ENCODE data around the gene SLC7A14. TPM values are rescaled to one million over a fixed set of nuclear protein-coding genes. Genes with fewer than 3 reads are reported as not detected.

The SLC7A14 gene
- total RNA-seq, 1 experiment from 2014 or later: not detected

DNA sequence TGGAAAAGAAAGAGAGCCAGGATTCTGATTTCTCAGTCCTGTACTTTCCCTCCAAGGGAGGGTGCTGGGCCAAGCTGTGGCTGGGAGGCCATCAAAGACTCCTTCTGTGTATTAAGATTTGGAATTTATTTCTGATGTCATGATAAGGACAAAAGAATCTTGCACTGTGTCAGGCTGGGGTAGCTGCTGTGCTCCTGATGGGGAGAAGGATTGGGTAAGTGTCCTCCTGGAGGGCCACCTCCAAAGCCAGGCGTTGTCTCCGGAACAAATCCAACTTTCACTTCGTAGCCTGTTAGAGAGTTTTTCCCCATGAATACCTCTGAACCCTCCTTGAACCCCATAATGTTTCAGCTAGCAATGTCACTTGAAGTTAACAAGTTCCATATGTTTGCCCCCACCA, 137.3 kb downstream of the SLC7A14 start:
- H3F3A ChIP-seq (ENCODE audit: low read length, unreplicated experiment): no peaks in the 10 kb centered on the region
- intact Hi-C loops (cut with micrococcal nuclease): no loop called here
- H3K9me3 ChIP-seq (ENCODE audit: low read length): no peaks in the 10 kb centered on the region
- H3K36me3 ChIP-seq (ENCODE audit: low read depth, low read length): no peaks in the 10 kb centered on the region
- H3K4me1 ChIP-seq (ENCODE audit: insufficient read depth, low read length): no peaks in the 10 kb centered on the region
- TF ChIP-seq EZH2 (IDR thresholded peaks at IDR 0.05; ENCODE audit: low read length, unreplicated experiment) (no peak), EZH2phosphoT487 (IDR thresholded peaks at IDR 0.05; ENCODE audit: borderline replicate concordance, low read length) (no peak)
- TF ChIP-seq, protein P1, sequence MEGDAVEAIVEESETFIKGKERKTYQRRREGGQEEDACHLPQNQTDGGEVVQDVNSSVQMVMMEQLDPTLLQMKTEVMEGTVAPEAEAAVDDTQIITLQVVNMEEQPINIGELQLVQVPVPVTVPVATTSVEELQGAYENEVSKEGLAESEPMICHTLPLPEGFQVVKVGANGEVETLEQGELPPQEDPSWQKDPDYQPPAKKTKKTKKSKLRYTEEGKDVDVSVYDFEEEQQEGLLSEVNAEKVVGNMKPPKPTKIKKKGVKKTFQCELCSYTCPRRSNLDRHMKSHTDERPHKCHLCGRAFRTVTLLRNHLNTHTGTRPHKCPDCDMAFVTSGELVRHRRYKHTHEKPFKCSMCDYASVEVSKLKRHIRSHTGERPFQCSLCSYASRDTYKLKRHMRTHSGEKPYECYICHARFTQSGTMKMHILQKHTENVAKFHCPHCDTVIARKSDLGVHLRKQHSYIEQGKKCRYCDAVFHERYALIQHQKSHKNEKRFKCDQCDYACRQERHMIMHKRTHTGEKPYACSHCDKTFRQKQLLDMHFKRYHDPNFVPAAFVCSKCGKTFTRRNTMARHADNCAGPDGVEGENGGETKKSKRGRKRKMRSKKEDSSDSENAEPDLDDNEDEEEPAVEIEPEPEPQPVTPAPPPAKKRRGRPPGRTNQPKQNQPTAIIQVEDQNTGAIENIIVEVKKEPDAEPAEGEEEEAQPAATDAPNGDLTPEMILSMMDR (conservative IDR thresholded peaks at IDR 0.05; ENCODE audit: low read depth, low read length): no peak
- no peak for ATAC-seq
- CTCF ChIA-PET: no interaction called here
- no peaks in the 10 kb centered on the region for H3K27me3 ChIP-seq (ENCODE audit: low read length)
- no peak overlapping the region for H3K27ac ChIP-seq (ENCODE audit: low read length)
- no peaks in the 10 kb centered on the region for H4K20me1 ChIP-seq (ENCODE audit: low read length)
- no peak for DNase-seq
- H2AFZ ChIP-seq (ENCODE audit: low read length): no peak overlapping the region
- BruUV-seq (replicated peaks): no TSS peak
- H3K4me2 ChIP-seq (ENCODE audit: low read length): no peak overlapping the region
- no peaks in the 10 kb centered on the region for H3K79me2 ChIP-seq (ENCODE audit: low read length)
- H3K9ac ChIP-seq (ENCODE audit: low read length): no peak overlapping the region
- no peaks in the 10 kb centered on the region for H3K9me2 ChIP-seq (replicated peaks; ENCODE audit: low read length)
- no peak overlapping the region for H3K4me3 ChIP-seq (ENCODE audit: low read length)
- POLR2A ChIA-PET (ENCODE audit: unreplicated experiment): no interaction called here

DNA sequence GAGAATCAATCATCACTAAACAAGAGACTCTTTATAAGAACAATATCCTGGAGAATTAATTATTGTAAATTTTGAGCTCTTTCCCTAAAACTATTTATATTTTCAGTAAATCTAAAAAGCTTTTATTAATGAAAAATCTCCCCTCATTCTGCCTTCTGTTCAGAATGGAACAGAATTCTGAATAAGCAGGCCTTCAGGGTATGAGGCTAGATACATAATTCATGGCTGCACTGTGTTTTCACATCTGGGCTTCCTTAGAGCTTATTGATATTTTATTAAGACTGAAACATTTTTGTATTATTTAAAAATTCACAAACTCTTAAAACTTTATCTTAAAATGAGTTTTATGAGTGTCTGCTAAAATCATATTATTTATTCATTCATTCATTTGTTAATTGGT, 142.4 kb downstream of the SLC7A14 start:
- ATAC-seq: no peak
- no peak overlapping the region for H3K9ac ChIP-seq (ENCODE audit: low read length)
- H4K20me1 ChIP-seq (ENCODE audit: low read length): no peaks in the 10 kb centered on the region
- H3F3A ChIP-seq (ENCODE audit: low read length, unreplicated experiment): no peaks in the 10 kb centered on the region
- BruUV-seq (replicated peaks): no TSS peak
- TF ChIP-seq EZH2phosphoT487 (IDR thresholded peaks at IDR 0.05; ENCODE audit: borderline replicate concordance, low read length) (no peak), EZH2 (IDR thresholded peaks at IDR 0.05; ENCODE audit: low read length, unreplicated experiment) (no peak)
- TF ChIP-seq, protein P1 (conservative IDR thresholded peaks at IDR 0.05; ENCODE audit: low read depth, low read length): no peak
- H3K36me3 ChIP-seq (ENCODE audit: low read depth, low read length): no peaks in the 10 kb centered on the region
- peaks cover 7% of the 10 kb centered on the region; the same call in 1 of the 2 replicates for H3K4me1 ChIP-seq (ENCODE audit: insufficient read depth, low read length)
- H3K27me3 ChIP-seq (ENCODE audit: low read length): no peaks in the 10 kb centered on the region
- H3K9me2 ChIP-seq (replicated peaks; ENCODE audit: low read length): no peaks in the 10 kb centered on the region
- H3K4me2 ChIP-seq (ENCODE audit: low read length): no peak overlapping the region
- H2AFZ ChIP-seq (ENCODE audit: low read length): no peak overlapping the region
- no peaks in the 10 kb centered on the region for H3K9me3 ChIP-seq (ENCODE audit: low read length)
- DNase-seq: no peak
- intact Hi-C loops (cut with micrococcal nuclease): no loop called here
- CTCF ChIA-PET: no interaction called here
- H3K79me2 ChIP-seq (ENCODE audit: low read length): no peaks in the 10 kb centered on the region
- H3K4me3 ChIP-seq (ENCODE audit: low read length): no peak overlapping the region
- H3K27ac ChIP-seq (ENCODE audit: low read length): no peak overlapping the region
- POLR2A ChIA-PET (ENCODE audit: unreplicated experiment): no interaction called here

DNA sequence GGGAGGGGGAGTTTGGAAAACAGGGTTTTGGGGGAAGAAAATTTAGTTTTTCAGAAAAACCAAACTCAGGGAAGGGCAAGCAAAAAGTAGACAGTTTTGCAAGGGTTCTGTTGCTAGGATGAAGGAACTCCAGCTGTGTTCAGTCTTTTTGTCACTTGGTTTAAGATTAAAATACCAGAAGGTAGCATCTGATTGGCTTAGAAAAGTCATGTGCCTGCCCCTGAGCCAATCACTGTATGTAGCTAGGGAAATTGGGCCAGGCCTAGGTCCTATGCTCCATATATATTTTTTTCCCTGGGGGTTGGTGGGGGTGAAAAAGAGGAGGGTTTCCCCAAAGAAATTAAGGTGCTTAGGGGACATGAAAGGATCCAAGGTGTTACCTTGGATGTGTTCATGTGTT, 142.9 kb downstream of the SLC7A14 start:
- ATAC-seq (no peak), DNase-seq (no peak)
- no peaks in the 10 kb centered on the region for H3K79me2 ChIP-seq (ENCODE audit: low read length)
- no peaks in the 10 kb centered on the region for H3K27me3 ChIP-seq (ENCODE audit: low read length)
- no peaks in the 10 kb centered on the region for H3K36me3 ChIP-seq (ENCODE audit: low read depth, low read length)
- H3K27ac ChIP-seq (ENCODE audit: low read length): no peak overlapping the region
- intact Hi-C loops (cut with micrococcal nuclease): no loop called here
- TF ChIP-seq EZH2phosphoT487 (IDR thresholded peaks at IDR 0.05; ENCODE audit: borderline replicate concordance, low read length): no peak
- TF ChIP-seq, protein P1 (conservative IDR thresholded peaks at IDR 0.05; ENCODE audit: low read depth, low read length): no peak
- TF ChIP-seq EZH2 (IDR thresholded peaks at IDR 0.05; ENCODE audit: low read length, unreplicated experiment): no peak
- no peak overlapping the region for H3K9ac ChIP-seq (ENCODE audit: low read length)
- H3K4me1 ChIP-seq (ENCODE audit: insufficient read depth, low read length): peaks cover 7% of the 10 kb centered on the region; the same call in 1 of the 2 replicates
- no peak overlapping the region for H2AFZ ChIP-seq (ENCODE audit: low read length)
- H3F3A ChIP-seq (ENCODE audit: low read length, unreplicated experiment): no peaks in the 10 kb centered on the region
- ChIA-PET CTCF (no interaction called here), POLR2A (ENCODE audit: unreplicated experiment) (no interaction called here)
- H3K9me3 ChIP-seq (ENCODE audit: low read length): no peaks in the 10 kb centered on the region
- no peak overlapping the region for H3K4me2 ChIP-seq (ENCODE audit: low read length)
- no peaks in the 10 kb centered on the region for H4K20me1 ChIP-seq (ENCODE audit: low read length)
- no peak overlapping the region for H3K4me3 ChIP-seq (ENCODE audit: low read length)
- no TSS peak for BruUV-seq (replicated peaks)
- no peaks in the 10 kb centered on the region for H3K9me2 ChIP-seq (replicated peaks; ENCODE audit: low read length)

All from PC-3 (cell line).